Naive thymus-derived CD4-positive, alpha-beta T cell (primary cell): ENCODE data around the gene INSL3. TPM values are rescaled to one million over a fixed set of nuclear protein-coding genes. Genes with fewer than 3 reads are reported as not detected.

ENCODE experiments used
- ATAC-seq: fragments of 150-1000 bp; cut with Tn5 transposase; 2 replicates; pipeline ENCODE4 v1.10.0; 2021; ENCODE audit warnings: mild to moderate bottlenecking, moderate library complexity
- CTCF ChIA-PET: fragments of 350-600 bp; sonication (Branson Sonifier 250); formaldehyde crosslinking; loops from one replicate; lab custom pipeline; 2021; ENCODE audit warnings: antibody characterized with exemption; lab: Charles Lee
- POLR2A ChIA-PET: fragments of 350-600 bp; sonication (Branson Sonifier 250); formaldehyde crosslinking; loops from one replicate; lab custom pipeline; 2021; ENCODE audit warnings: antibody characterized with exemption, inconsistent platforms; lab: Charles Lee
- DNase-seq, 9 donors: peaks; one replicate each; pipeline versions ENCODE4 v3.0.0 to v3.0.0-alpha.2; 2020 to 2022; ENCODE audit warnings: mixed read lengths in 1 of 9
- H3K27ac ChIP-seq: one replicate; pipeline ENCODE4 v1.7.0; 2013; ENCODE audit warnings: mild to moderate bottlenecking, low read depth, low read length, moderate library complexity
- H3K27me3 ChIP-seq, 2 donors: one replicate each; pipeline ENCODE4 v1.7.0; 2013; ENCODE audit warnings: low read length in 2 of 2, mild to moderate bottlenecking in 2 of 2, moderate library complexity in 2 of 2; ENCODE audit not compliant: control insufficient read depth in 2 of 2, insufficient read depth in 2 of 2
- H3K36me3 ChIP-seq, 3 experiments: 1 replicate in 2 of 3; 2 replicates in 1 of 3; pipeline ENCODE4 v1.7.0; 2013; ENCODE audit warnings: low read length in 3 of 3, mild to moderate bottlenecking in 3 of 3, moderate library complexity in 1 of 3; ENCODE audit not compliant: insufficient read depth in 3 of 3, control insufficient read depth in 2 of 3
- H3K4me1 ChIP-seq, 2 donors: one replicate each; pipeline ENCODE4 v1.7.0; 2013; ENCODE audit warnings: low read length in 2 of 2, mild to moderate bottlenecking in 2 of 2, moderate library complexity in 1 of 2; ENCODE audit not compliant: control insufficient read depth in 2 of 2, insufficient read depth in 2 of 2
- H3K4me3 ChIP-seq: 2 replicates; pipeline ENCODE4 v1.7.0; 2013; ENCODE audit warnings: mild to moderate bottlenecking, low read length
- H3K9me3 ChIP-seq, 3 experiments: 1 replicate in 2 of 3; 2 replicates in 1 of 3; pipeline ENCODE4 v1.7.0; 2013; ENCODE audit warnings: low read length in 3 of 3; ENCODE audit not compliant: control insufficient read depth in 2 of 3
- H3K27ac Mint-ChIP-seq, 9 donors: one replicate each; pipeline ENCODE4 v1.8.0; 2020 to 2022; ENCODE audit warnings: mixed read lengths in 9 of 9, mild to moderate bottlenecking in 8 of 9, moderate library complexity in 5 of 9, inconsistent platforms in 2 of 9
- H3K27me3 Mint-ChIP-seq, 5 donors: one replicate each; pipeline ENCODE4 v1.8.0; 2021 to 2022; ENCODE audit warnings: mixed read lengths in 5 of 5, mild to moderate bottlenecking in 1 of 5
- H3K36me3 Mint-ChIP-seq, 5 donors: one replicate each; pipeline ENCODE4 v1.8.0; 2020 to 2022; ENCODE audit warnings: mixed read lengths in 5 of 5, mild to moderate bottlenecking in 3 of 5, inconsistent platforms in 1 of 5
- H3K4me1 Mint-ChIP-seq, 7 donors: one replicate each; pipeline ENCODE4 v1.8.0; 2020 to 2022; ENCODE audit warnings: mixed read lengths in 7 of 7, mild to moderate bottlenecking in 3 of 7, inconsistent platforms in 1 of 7
- H3K4me3 Mint-ChIP-seq, 10 donors: one replicate each; pipeline ENCODE4 v1.8.0; 2020 to 2022; ENCODE audit warnings: mild to moderate bottlenecking in 10 of 10, mixed read lengths in 10 of 10, moderate library complexity in 6 of 10, inconsistent platforms in 2 of 10
- H3K9me3 Mint-ChIP-seq, 11 donors: one replicate each; pipeline ENCODE4 v1.8.0; 2020 to 2022; ENCODE audit warnings: mixed read lengths in 11 of 11, mild to moderate bottlenecking in 4 of 11, inconsistent platforms in 1 of 11, moderate library complexity in 1 of 11
- intact Hi-C, 2 donors: fragments of 100-400 bp; cut with micrococcal nuclease; formaldehyde crosslinking; loops; one replicate each; pipeline ENCODE4 v1.15.1; 2023
- polyA plus RNA-seq, 2 donors: library from polyadenylated mRNA; unstranded; fragments of 300-500 nt; fragmentation: Illumina TruSeq; gene quantifications; one replicate each; pipeline ENCODE4 v1.2.3, GENCODE V29; 2021
- total RNA-seq, 6 experiments: library from RNA in 5 of 6; stranded (reverse) in 5 of 6; gene quantifications; 1 replicate in 5 of 6; 2 replicates in 1 of 6; pipeline ENCODE4 v1.2.3 and lab custom pipeline; 2021 to 2026

The INSL3 gene
- total and polyA plus RNA-seq, 7 experiments from 2014 or later = 2.0 to 11.1 (median 6.2) TPM

DNA sequence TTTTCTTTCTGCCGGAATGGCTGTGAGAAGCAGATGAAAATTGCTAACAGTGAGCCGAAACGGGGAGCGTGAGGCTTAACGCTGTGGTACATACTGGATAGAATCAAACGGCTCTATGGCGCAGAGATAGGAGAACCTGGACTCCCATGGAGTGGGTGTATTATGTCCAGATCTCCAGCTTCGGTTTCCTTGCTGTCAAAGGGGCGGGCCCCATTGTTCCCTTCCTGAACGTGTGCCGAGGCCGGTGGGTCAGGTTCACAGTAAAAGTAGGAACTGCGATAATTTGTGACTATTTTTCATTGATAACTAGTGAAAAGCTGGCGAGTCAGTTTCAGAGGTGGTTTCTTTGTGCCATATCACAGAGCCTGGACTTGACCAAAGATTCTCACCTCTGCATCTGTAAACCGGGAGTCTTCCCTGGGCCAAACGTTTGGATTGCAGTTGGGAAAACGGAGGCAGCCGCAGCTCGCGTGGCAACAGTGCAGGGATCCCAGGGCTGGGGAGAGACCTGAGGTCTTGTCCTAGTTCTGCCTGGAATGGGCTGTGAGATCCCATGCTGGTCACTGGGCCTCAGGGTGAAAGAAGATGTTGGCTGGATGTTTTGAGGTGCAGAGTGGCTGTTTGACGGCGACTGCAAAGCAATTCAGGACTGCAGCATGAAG lies 39.1 kb upstream of the INSL3 start:
- intact Hi-C loops = no loop called here
- peak overlapping the region; percentile 93 to 99 (median 98) for H3K27ac Mint-ChIP-seq
- Histone ChIP-seq H3K4me3 (peak overlapping the region; percentile 96), H3K9me3 (no peaks in the 10 kb centered on the region), H3K27me3 (no peaks in the 10 kb centered on the region), H3K36me3 (peaks cover 11 to 47% (median 14%) of the 10 kb centered on the region in 3 experiments), H3K4me1 (peaks cover 18 to 19% of the 10 kb centered on the region in 2 donors), H3K27ac (peak overlapping the region; percentile 84)
- ChIA-PET CTCF (interaction anchor here (1.3 to 7.1 kb wide), 5 partner anchors 11 to 136 kb away, joined by 3 to 124 read pairs (median 5); partner anchors contain the start of genes CCDC124 and SLC5A5), POLR2A (interaction anchor here (0.5 to 4.0 kb wide), 13 partner anchors 9 to 392 kb away, joined by 3 to 117 read pairs (median 6); partner anchors contain the start of genes CCDC124, JAK3 and SLC5A5)
- ATAC-seq (no peak), DNase-seq (no peak)
- H3K4me3 Mint-ChIP-seq = peak overlapping the region; percentile 95 to 100 (median 98)
- H3K9me3 Mint-ChIP-seq = peaks cover 0 to 7% (median 0%) of the 10 kb centered on the region in 11 donors
- H3K36me3 Mint-ChIP-seq = peaks cover 0 to 26% (median 10%) of the 10 kb centered on the region in 5 donors
- H3K27me3 Mint-ChIP-seq = peaks cover 0 to 5% (median 0%) of the 10 kb centered on the region in 5 donors
- peaks cover 14 to 45% (median 30%) of the 10 kb centered on the region in 7 donors for H3K4me1 Mint-ChIP-seq

DNA sequence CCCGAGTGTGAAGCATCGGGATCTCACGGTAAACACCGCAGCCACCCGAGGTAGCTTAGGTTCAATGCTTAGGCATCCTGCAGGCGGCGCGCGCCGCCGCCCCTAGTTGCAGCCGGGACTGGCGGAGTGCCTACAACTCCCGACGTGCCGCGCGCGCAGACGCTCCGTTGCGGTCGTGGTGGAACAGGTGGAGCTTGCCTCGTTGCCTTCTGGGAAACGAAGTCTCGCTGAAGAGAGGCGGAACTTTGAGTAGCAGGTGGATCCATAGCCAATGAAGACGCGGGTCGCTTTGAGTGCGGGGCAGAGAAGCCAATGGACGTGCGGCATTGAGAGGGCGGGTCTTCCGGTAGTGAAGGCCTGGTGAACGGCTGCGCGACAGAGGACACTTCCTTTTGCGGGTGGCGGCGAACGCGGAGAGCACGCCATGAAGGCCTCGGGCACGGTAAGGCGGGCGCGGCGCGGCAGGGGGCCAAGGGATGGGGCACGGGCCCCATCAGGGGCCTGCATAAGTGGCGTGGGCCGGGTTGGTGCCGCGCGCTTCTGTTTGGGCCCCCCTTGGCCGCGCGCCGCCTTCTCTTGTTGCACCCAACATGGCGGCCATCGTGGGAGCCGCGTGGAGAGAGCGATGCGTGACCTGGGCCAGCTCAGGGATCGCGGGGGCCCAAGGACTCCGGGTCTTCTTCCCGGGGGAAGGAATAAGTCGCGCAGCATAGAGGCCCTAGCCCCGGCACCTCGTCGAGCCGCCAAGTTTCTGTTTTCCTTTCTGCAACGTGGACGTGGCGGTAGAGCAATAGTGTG lies 38.4 kb upstream of the INSL3 start, which contains the start of gene RPL18A:
Gene RPL18A (plus strand): TSS at position 378 of the 798 bp plus-strand sequence. CDS start 47 bp downstream, at position 425.
- intact Hi-C loops = loop anchor here (1.0 to 10.0 kb wide), 16 partner anchors 9 to 440 kb away; partner anchors contain the start of genes MAP1S (in 1 of the 2), PGLS (in 1 of the 2) and SLC27A1 (in 1 of the 2)
- peaks cover 0 to 5% (median 0%) of the 10 kb centered on the region in 5 donors for H3K27me3 Mint-ChIP-seq
- CTCF ChIA-PET = interaction anchor here (0.6 to 7.1 kb wide), 27 partner anchors 10 to 479 kb away, joined by 3 to 124 read pairs (median 4); partner anchors contain the start of genes CCDC124, FCHO1, JAK3 and SLC5A5

DNA sequence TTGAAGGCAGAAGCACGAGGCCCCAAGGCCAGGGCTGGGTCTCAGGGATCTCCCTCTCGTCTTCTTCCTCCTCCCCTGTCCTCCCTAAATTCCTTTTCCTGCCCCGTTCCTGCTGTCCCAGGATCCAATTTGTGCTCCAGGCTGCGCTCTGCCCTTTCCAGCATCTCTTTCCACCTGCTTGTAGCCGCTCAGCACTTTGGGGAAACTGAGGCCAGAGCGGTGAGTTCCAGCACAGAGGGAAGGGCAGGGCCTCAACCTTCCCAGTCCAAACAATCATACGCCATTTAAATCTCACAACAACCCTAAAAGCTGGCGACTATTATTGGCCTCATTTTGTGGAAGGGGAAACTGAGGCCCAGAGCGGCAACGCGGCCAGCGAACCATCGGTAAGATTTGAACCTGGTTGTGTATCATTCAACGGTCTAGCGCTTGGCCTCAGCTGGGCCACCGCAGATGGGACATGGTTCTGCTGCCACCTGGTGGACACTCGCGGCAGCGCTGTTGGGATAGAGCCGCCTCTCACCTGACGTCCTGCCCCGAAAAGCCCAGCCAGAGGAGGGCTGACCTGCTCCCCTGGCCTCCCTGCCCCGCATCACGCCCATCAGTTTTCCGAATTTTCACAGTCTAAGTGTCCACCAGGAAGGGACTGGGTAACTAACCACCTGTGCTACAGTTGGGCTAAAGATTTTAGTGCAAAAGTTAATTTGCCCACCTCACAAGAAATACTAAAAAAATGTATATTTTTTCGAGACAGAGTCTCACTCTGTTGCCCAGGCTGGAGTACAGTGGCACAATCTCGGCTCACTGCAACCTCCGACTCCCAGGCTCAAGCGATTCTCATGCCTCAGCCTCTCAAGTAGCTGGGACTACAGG lies 34.2 kb upstream of the INSL3 start:
- Histone ChIP-seq H3K27ac (no peak overlapping the region), H3K4me3 (no peak overlapping the region), H3K4me1 (peaks cover 9 to 12% of the 10 kb centered on the region in 2 donors), H3K36me3 (peaks cover 0 to 7% (median 0%) of the 10 kb centered on the region in 3 experiments), H3K9me3 (no peaks in the 10 kb centered on the region), H3K27me3 (no peaks in the 10 kb centered on the region)
- peaks cover 0 to 15% (median 5%) of the 10 kb centered on the region in 5 donors for H3K36me3 Mint-ChIP-seq
- H3K4me1 Mint-ChIP-seq = peaks cover 21 to 35% (median 32%) of the 10 kb centered on the region in 7 donors
- peak; percentile 68 to 95 (median 84) for DNase-seq
- intact Hi-C loops = loop anchor here (1.0 to 10.0 kb wide), 11 partner anchors 71 to 461 kb away; partner anchors contain the start of genes CCDC194 (in 1 of the 2), MAP1S (in 1 of the 2) and SLC27A1 (in 1 of the 2)
- peaks cover 0 to 7% (median 0%) of the 10 kb centered on the region in 11 donors for H3K9me3 Mint-ChIP-seq
- ChIA-PET CTCF (interaction anchor here (0.6 to 7.1 kb wide), 25 partner anchors 10 to 337 kb away, joined by 3 to 124 read pairs (median 3); partner anchors contain the start of genes B3GNT3, CCDC124, MPV17L2 and SLC5A5), POLR2A (interaction anchor here (0.6 to 1.5 kb wide), 4 partner anchors 9 to 78 kb away, joined by 3 to 7 read pairs (median 4); partner anchors contain the start of gene CCDC124)
- H3K27me3 Mint-ChIP-seq = peaks cover 0 to 5% (median 0%) of the 10 kb centered on the region in 5 donors
- H3K27ac Mint-ChIP-seq = peak overlapping the region in 8 of 9 donors; percentile 41 to 81 (median 66)
- peak overlapping the region in 1 of 10 donors; percentile 10 for H3K4me3 Mint-ChIP-seq
- peak; percentile 44 for ATAC-seq

More for the DNA sequence above, 38.4 kb upstream of the INSL3 start, which contains the start of gene RPL18A:
- peak; percentile 83 to 100 (median 98) for DNase-seq
- Histone ChIP-seq H3K36me3 (peaks cover 11 to 40% (median 14%) of the 10 kb centered on the region in 3 experiments), H3K4me1 (peaks cover 18 to 19% of the 10 kb centered on the region in 2 donors), H3K4me3 (peak within 1 kb of the TSS; percentile 96), H3K9me3 (no peaks in the 10 kb centered on the region), H3K27me3 (no peaks in the 10 kb centered on the region), H3K27ac (peak within 1 kb of the TSS; percentile 84)
- peaks cover 0 to 7% (median 0%) of the 10 kb centered on the region in 11 donors for H3K9me3 Mint-ChIP-seq
- peak within 1 kb of the TSS; percentile 93 to 99 (median 98) for H3K27ac Mint-ChIP-seq
- peaks cover 17 to 48% (median 33%) of the 10 kb centered on the region in 7 donors for H3K4me1 Mint-ChIP-seq
- peak; percentile 97 for ATAC-seq
- POLR2A ChIA-PET = interaction anchor here (0.5 to 4.0 kb wide), 37 partner anchors 8 to 440 kb away, joined by 3 to 117 read pairs (median 4); partner anchors contain the start of genes CCDC124, JAK3, JUND and MAP1S
- H3K4me3 Mint-ChIP-seq = peak within 1 kb of the TSS; percentile 95 to 100 (median 98)
- peaks cover 0 to 26% (median 10%) of the 10 kb centered on the region in 5 donors for H3K36me3 Mint-ChIP-seq

DNA sequence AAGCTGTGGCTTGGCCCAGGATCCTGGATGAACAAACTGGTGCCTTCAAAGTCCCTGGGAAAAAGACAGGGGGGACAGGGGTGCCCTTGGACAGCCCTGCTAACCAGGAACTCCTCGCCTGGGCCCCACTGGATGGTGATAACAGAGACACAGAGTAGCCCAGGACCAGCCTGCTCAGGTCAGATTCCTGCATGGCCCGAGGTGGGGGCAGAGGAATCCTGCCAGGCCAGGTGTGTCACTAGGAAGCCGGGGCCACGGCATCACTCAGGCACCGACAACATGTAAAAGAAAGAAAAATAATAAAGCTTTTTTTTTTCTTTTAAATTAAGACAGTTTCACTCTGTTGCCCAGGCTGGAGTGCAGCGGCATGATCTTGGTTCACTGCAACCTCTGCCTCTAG lies 32.7 kb upstream of the INSL3 start:
- H3K4me1 ChIP-seq = peaks cover 13 to 23% of the 10 kb centered on the region in 2 donors
- Mint-ChIP-seq H3K36me3 (peaks cover 0 to 6% (median 0%) of the 10 kb centered on the region in 5 donors), H3K4me1 (peaks cover 29 to 35% (median 31%) of the 10 kb centered on the region in 7 donors), H3K9me3 (peaks cover 0 to 5% (median 0%) of the 10 kb centered on the region in 11 donors), H3K27ac (peak overlapping the region in 1 of 9 donors; percentile 9), H3K4me3 (no peak overlapping the region), H3K27me3 (no peaks in the 10 kb centered on the region)
- POLR2A ChIA-PET = interaction anchor here (0.6 to 1.1 kb wide), 2 partner anchors 135 to 164 kb away, joined by 3 to 4 read pairs; partner anchors contain the start of gene MAP1S
- no peak overlapping the region for H3K4me3 ChIP-seq
- intact Hi-C loops = loop anchor here (2.0 to 10.0 kb wide), 3 partner anchors 261 to 459 kb away; partner anchors contain the start of genes CCDC194 (in 1 of the 2) and SLC27A1 (in 1 of the 2)
- H3K36me3 ChIP-seq = no peaks in the 10 kb centered on the region
- ATAC-seq (no peak), DNase-seq (no peak)
- no peaks in the 10 kb centered on the region for H3K27me3 ChIP-seq
- no peaks in the 10 kb centered on the region for H3K9me3 ChIP-seq
- no peak overlapping the region for H3K27ac ChIP-seq
- CTCF ChIA-PET = interaction anchor here (0.5 to 5.6 kb wide), 14 partner anchors 8 to 745 kb away, joined by 3 to 48 read pairs (median 4); partner anchors contain the start of gene CCDC124
